H1 (cell line): ENCODE measurements around the gene SLC13A2. TPM values are rescaled to one million over a fixed set of nuclear protein-coding genes. Genes with fewer than 3 reads are reported as not detected.

ENCODE experiments used
- CTCF ChIA-PET: fragments of 300-600 bp; sonication (Branson Sonifier 250); formaldehyde crosslinking; loops from one replicate; lab custom pipeline; 2021; ENCODE audit not compliant: partially characterized antibody; lab: Charles Lee
- POLR2A ChIA-PET: fragments of 300-600 bp; sonication (Branson Sonifier 250); formaldehyde crosslinking; loops from one replicate; lab custom pipeline; 2021; ENCODE audit warnings: inconsistent platforms; ENCODE audit not compliant: partially characterized antibody; lab: Charles Lee
- DNase-seq, 2 experiments: peaks; one replicate each; pipeline versions ENCODE4 v3.0.0 to v3.0.0-alpha.2; 2010 to 2022; ENCODE audit warnings: low spot score in 2 of 2, low read depth in 1 of 2, mixed read lengths in 1 of 2
- FAIRE-seq: peaks from 2 replicates; lab custom pipeline; 2011; peaks lifted over from hg19 to GRCh38; lab: Jason Lieb, UNC
- H2AFZ ChIP-seq: 2 replicates; pipeline ENCODE4 v1.8.1; 2012; ENCODE audit warnings: low read length, inconsistent platforms
- H2AK5ac ChIP-seq: 2 replicates; pipeline ENCODE4 v1.6.1; 2013; ENCODE audit warnings: low read depth, low read length
- H2BK120ac ChIP-seq: replicated peaks from 2 replicates; pipeline ENCODE3; 2013; ENCODE audit warnings: low read depth, low read length, inconsistent platforms
- H2BK12ac ChIP-seq: 2 replicates; pipeline ENCODE4 v1.6.1; 2013; ENCODE audit warnings: low read depth, low read length
- H2BK15ac ChIP-seq: 2 replicates; pipeline ENCODE4 v1.6.1; 2013; ENCODE audit warnings: low read length
- H2BK20ac ChIP-seq: 2 replicates; pipeline ENCODE4 v1.6.1; 2013; ENCODE audit warnings: low read length
- H2BK5ac ChIP-seq: 2 replicates; pipeline ENCODE4 v1.6.1; 2013; ENCODE audit warnings: low read depth, low read length
- H3K14ac ChIP-seq: 2 replicates; pipeline ENCODE4 v1.6.1; 2013; ENCODE audit warnings: inconsistent platforms; ENCODE audit not compliant: insufficient read length
- H3K18ac ChIP-seq: 2 replicates; pipeline ENCODE4 v1.6.1; 2013; ENCODE audit warnings: low read length; ENCODE audit errors: extremely low read depth
- H3K23ac ChIP-seq: 2 replicates; pipeline ENCODE4 v1.6.1; 2013; ENCODE audit warnings: inconsistent platforms; ENCODE audit not compliant: insufficient read length
- H3K23me2 ChIP-seq: 2 replicates; pipeline ENCODE4 v1.6.1; 2013; ENCODE audit warnings: low read depth, low read length
- H3K27ac ChIP-seq: 2 replicates; pipeline ENCODE4 v1.6.1; 2011; ENCODE audit warnings: low read depth, low read length, inconsistent platforms
- H3K27me3 ChIP-seq, 4 experiments: replicated peaks in 1 of 4; 1 replicate in 1 of 4; 2 replicates in 3 of 4; pipeline versions ENCODE4 v1.6.1 to v1.8.1; 2011 to 2013; ENCODE audit warnings: low read length in 3 of 4, mild to moderate bottlenecking in 3 of 4, inconsistent platforms in 2 of 4, mixed read lengths in 2 of 4, moderate library complexity in 1 of 4; ENCODE audit not compliant: control insufficient read depth in 3 of 4, insufficient read depth in 3 of 4; ENCODE audit errors: extremely low read depth in 1 of 4
- H3K36me3 ChIP-seq, 4 experiments: 2 replicates each; pipeline versions ENCODE4 v1.6.1 to v1.8.1; 2011 to 2013; ENCODE audit warnings: mild to moderate bottlenecking in 4 of 4, low read length in 3 of 4, moderate library complexity in 2 of 4, control low read depth in 1 of 4, inconsistent platforms in 1 of 4; ENCODE audit not compliant: insufficient read depth in 4 of 4, control insufficient read depth in 2 of 4
- H3K4ac ChIP-seq: replicated peaks from 2 replicates; pipeline ENCODE3; 2013; ENCODE audit warnings: low read length, low read depth, mixed read lengths, inconsistent platforms; ENCODE audit not compliant: insufficient read length
- H3K4me1 ChIP-seq, 4 experiments: replicated peaks in 1 of 4; 1 replicate in 1 of 4; 2 replicates in 3 of 4; pipeline versions ENCODE4 v1.6.1 to v1.8.1; 2011 to 2013; ENCODE audit warnings: low read length in 3 of 4, inconsistent platforms in 2 of 4, mixed read lengths in 1 of 4; ENCODE audit not compliant: insufficient read depth in 4 of 4, control insufficient read depth in 3 of 4
- H3K4me2 ChIP-seq, 2 experiments: 2 replicates each; pipeline versions ENCODE4 v1.6.1 to v1.8.1; 2011 to 2013; ENCODE audit warnings: low read depth in 2 of 2, low read length in 2 of 2, control low read depth in 1 of 2, inconsistent platforms in 1 of 2, mild to moderate bottlenecking in 1 of 2; ENCODE audit not compliant: insufficient read depth in 1 of 2
- H3K4me3 ChIP-seq, 4 experiments: fragments of 200-600, 300-600 bp in 1 of 4; sonication (generic), shearing (Covaris generic), sonication (Bioruptor Twin) in 1 of 4; 2 replicates each; pipeline versions ENCODE4 v1.5.1 to v1.8.1; 2011 to 2016; ENCODE audit warnings: low read length in 4 of 4, low read depth in 3 of 4, control low read depth in 2 of 4, inconsistent platforms in 2 of 4, mild to moderate bottlenecking in 2 of 4, mixed read lengths in 1 of 4, moderate library complexity in 1 of 4; ENCODE audit not compliant: insufficient read depth in 2 of 4; ENCODE audit errors: extremely low read depth in 1 of 4
- H3K56ac ChIP-seq: replicated peaks from 2 replicates; pipeline ENCODE3; 2013; ENCODE audit warnings: low read depth, mild to moderate bottlenecking, mixed read lengths, low read length, inconsistent platforms; ENCODE audit not compliant: insufficient read length
- H3K79me1 ChIP-seq: 2 replicates; pipeline ENCODE4 v1.6.1; 2013; ENCODE audit warnings: low read depth, low read length, control low read depth
- H3K79me2 ChIP-seq, 2 experiments: 2 replicates each; pipeline versions ENCODE4 v1.6.1 to v1.8.1; 2012 to 2013; ENCODE audit warnings: low read length in 2 of 2, mild to moderate bottlenecking in 2 of 2, inconsistent platforms in 1 of 2; ENCODE audit not compliant: insufficient read depth in 2 of 2, control insufficient read depth in 1 of 2
- H3K9ac ChIP-seq, 4 experiments: replicated peaks in 1 of 4; 1 replicate in 1 of 4; 2 replicates in 3 of 4; pipeline versions ENCODE4 v1.6.1 to v1.8.1; 2011 to 2013; ENCODE audit warnings: low read depth in 3 of 4, low read length in 3 of 4, control low read depth in 2 of 4, mild to moderate bottlenecking in 2 of 4, moderate library complexity in 2 of 4, inconsistent platforms in 1 of 4; ENCODE audit errors: extremely low read depth in 1 of 4
- H3K9me3 ChIP-seq, 2 experiments: 2 replicates each; pipeline versions ENCODE4 v1.6.1 to v1.8.1; 2012 to 2013; ENCODE audit warnings: mild to moderate bottlenecking in 2 of 2, moderate library complexity in 2 of 2, control low read depth in 1 of 2, inconsistent platforms in 1 of 2, low read depth in 1 of 2, low read length in 1 of 2, mixed read lengths in 1 of 2; ENCODE audit not compliant: insufficient read depth in 2 of 2
- H4K20me1 ChIP-seq, 2 experiments: replicated peaks in 1 of 2; 2 replicates each; pipeline versions ENCODE3 to v1.8.1; 2011 to 2013; ENCODE audit warnings: inconsistent platforms in 2 of 2, low read length in 2 of 2, mild to moderate bottlenecking in 1 of 2; ENCODE audit not compliant: insufficient read depth in 2 of 2, control insufficient read depth in 1 of 2
- H4K5ac ChIP-seq: 2 replicates; pipeline ENCODE4 v1.6.1; 2013; ENCODE audit warnings: low read length, low read depth, mixed read lengths, inconsistent platforms; ENCODE audit not compliant: insufficient read length
- H4K8ac ChIP-seq: 2 replicates; pipeline ENCODE4 v1.8.0; 2013; ENCODE audit warnings: mild to moderate bottlenecking, moderate library complexity, low read length, inconsistent platforms; ENCODE audit not compliant: insufficient read depth; ENCODE audit errors: extremely low read depth
- H4K91ac ChIP-seq: replicated peaks from 2 replicates; pipeline ENCODE3; 2013; ENCODE audit warnings: low read length, mixed read lengths, inconsistent platforms; ENCODE audit not compliant: insufficient read length
- TAF1 ChIP-seq: IDR thresholded peaks from 2 replicates; pipeline ENCODE4 v1.6.1; 2011; ENCODE audit warnings: mild to moderate bottlenecking, low read depth, low read length
- WGBS, 2 experiments: shearing (Covaris generic) in 1 of 2; methylation state at CpG; one replicate each; pipeline versions ENCODE4 v1.1.6 to v1.1.7; 2013 to 2015; ENCODE audit warnings: low lambda C conversion rate in 2 of 2, mixed read lengths in 2 of 2, inconsistent platforms in 1 of 2, low coverage in 1 of 2, missing lambda C conversion rate in 1 of 2; ENCODE audit not compliant: insufficient replicate concordance in 2 of 2, insufficient coverage in 1 of 2, insufficient read length in 1 of 2; ENCODE audit errors: extremely low coverage in 1 of 2, missing lambda C conversion rate in 1 of 2; 5-methylcytosine and 5-hydroxymethylcytosine counted together
- polyA plus RNA-seq, 7 experiments: library from polyadenylated mRNA; depleted of rRNA in 3 of 7; stranded (reverse) in 5 of 7; unstranded in 2 of 7; fragments of >200 nt in 5 of 7; fragments of 200-250 nt in 2 of 7; gene quantifications; 1 replicate in 5 of 7; 2 replicates in 1 of 7; 4 replicates in 1 of 7; pipeline versions ENCODE4 v1.2.1 to v1.2.3, GENCODE V29; 2011 to 2013; ENCODE audit warnings: missing spikeins in 2 of 7, mixed read lengths in 2 of 7
- total RNA-seq: library from RNA; stranded (reverse); fragmentation: NEBNext Ultra II Directional; extraction: Animal tissue kit (Norgen Biotek cat#: 25700); gene quantifications from 2 replicates; pipeline ENCODE4 v1.2.1, GENCODE V29; 2021

The SLC13A2 gene
- total and polyA plus RNA-seq, 2 of the 8 experiments (the other 6 are each of a cell fraction or from before 2014, with no cell fraction given), result not detected

DNA sequence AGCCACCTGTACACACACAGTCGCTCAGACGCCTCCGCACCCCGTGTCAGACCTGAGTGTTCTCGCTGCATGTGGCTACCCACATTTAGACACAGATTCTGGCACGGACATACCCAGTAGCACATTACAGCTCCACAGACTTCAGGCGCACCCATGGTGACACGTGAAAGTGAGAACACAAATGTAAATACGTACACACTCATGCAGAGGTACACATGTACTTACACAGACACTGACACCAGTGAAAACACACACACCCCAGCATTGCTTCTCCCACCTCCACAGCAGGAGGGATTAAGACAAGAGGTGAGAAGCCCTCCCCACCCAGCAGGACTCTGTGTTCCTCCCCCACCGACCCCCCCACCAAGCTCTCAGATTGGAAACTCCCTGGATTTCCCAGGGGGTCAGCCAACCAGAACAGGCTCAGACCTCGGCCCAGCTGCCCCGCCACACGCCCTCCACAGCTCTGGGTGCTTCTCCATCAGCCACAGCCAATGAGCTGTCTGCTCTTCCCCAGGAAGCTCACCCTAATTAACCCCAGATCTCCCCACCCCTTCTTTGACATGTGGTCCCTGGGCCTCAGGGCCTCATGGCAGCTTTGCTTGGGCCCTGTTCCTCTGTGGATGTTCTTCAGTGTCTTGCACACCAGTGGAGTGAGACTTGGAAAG, 27.4 kb downstream of the SLC13A2 start:
- Histone ChIP-seq H3K27ac (no peak overlapping the region), H4K8ac (peak overlapping the region; percentile 28; the same call in 1 of the 2 replicates), H3K4me2 (no peak overlapping the region), H3K4me1 (peaks cover 0 to 34% (median 9%) of the 10 kb centered on the region in 4 experiments; a peak in 6 of 7 replicates), H2BK120ac (no peak overlapping the region), H2AK5ac (0 out of 2 replicates have a peak overlapping the region, but pooled peaks have one; percentile 76), H4K5ac (peak overlapping the region; percentile 15), H3K4ac (peak overlapping the region; percentile 60), H2BK15ac (no peak overlapping the region; the same call in 1 of the 2 replicates), H3K56ac (no peak overlapping the region), H3K18ac (no peak overlapping the region), H3K79me2 (no peaks in the 10 kb centered on the region), H3K9me3 (no peaks in the 10 kb centered on the region), H4K20me1 (no peaks in the 10 kb centered on the region), H2AFZ (no peak overlapping the region), H3K23ac (no peak overlapping the region), H3K27me3 (no peaks in the 10 kb centered on the region), H3K9ac (no peak overlapping the region), H2BK12ac (peak overlapping the region; percentile 27; the same call in 1 of the 2 replicates), H3K23me2 (no peaks in the 10 kb centered on the region), H2BK5ac (peak overlapping the region; percentile 35; the same call in 1 of the 2 replicates), H2BK20ac (peak overlapping the region; percentile 90), H3K14ac (no peak overlapping the region), H3K36me3 (no peaks in the 10 kb centered on the region), H4K91ac (peak overlapping the region; percentile 10), H3K4me3 (no peak overlapping the region), H3K79me1 (no peaks in the 10 kb centered on the region)
- FAIRE-seq (no peak), DNase-seq (no peak)
- CTCF ChIA-PET, result interaction anchor here (0.6 to 21.4 kb wide), 4 partner anchors 10 to 88 kb away, joined by 3 to 547 read pairs (median 12); no protein-coding TSS in a partner anchor
- no peak for TF ChIP-seq TAF1
- POLR2A ChIA-PET, result interaction anchor here (0.6 to 1.1 kb wide), 2 partner anchors 20 to 220 kb away, joined by 3 read pairs; no protein-coding TSS in a partner anchor
- 76% methylated on average over 13 of the region's 13 CpGs; no CpG with 5 or more reads in 1 of the 2 experiments for WGBS, 2 experiments
